HFFc6 (cell line): ENCODE results near the gene NECTIN1. TPM values are rescaled to one million over a fixed set of nuclear protein-coding genes. Genes with fewer than 3 reads are reported as not detected.

Source experiments
- DNase-seq: peaks from one replicate; pipeline ENCODE4 v3.0.0-alpha.2; 2018
- H3K27ac Mint-ChIP-seq: 2 replicates; pipeline ENCODE4 v1.8.0; 2020; ENCODE audit warnings: mild to moderate bottlenecking, mixed read lengths
- H3K27me3 Mint-ChIP-seq: 2 replicates; pipeline ENCODE4 v1.8.0; 2021; ENCODE audit warnings: mild to moderate bottlenecking, moderate library complexity, mixed read lengths; ENCODE audit not compliant: insufficient read depth
- H3K36me3 Mint-ChIP-seq: 2 replicates; pipeline ENCODE4 v1.8.0; 2021; ENCODE audit warnings: low read depth, mixed read lengths
- H3K4me1 Mint-ChIP-seq: 2 replicates; pipeline ENCODE4 v1.8.0; 2020; ENCODE audit warnings: low read depth, mixed read lengths
- H3K4me3 Mint-ChIP-seq: 2 replicates; pipeline ENCODE4 v1.8.0; 2020; ENCODE audit warnings: mild to moderate bottlenecking, moderate library complexity, mixed read lengths
- H3K9me3 Mint-ChIP-seq: 2 replicates; pipeline ENCODE4 v1.8.0; 2020; ENCODE audit warnings: mild to moderate bottlenecking, mixed read lengths
- total RNA-seq, 6 experiments: library from RNA; stranded (reverse); fragmentation: NEBNext Ultra II Directional; extraction: Animal tissue kit (Norgen Biotek cat#: 25700); gene quantifications; 2 replicates in 1 of 6; 3 replicates in 5 of 6; pipeline ENCODE4 v1.2.3, GENCODE V29; 2021
- TF ChIP-seq, protein P1 (sequence below): fragments of 200-600 bp; sonication (generic); IDR thresholded peaks from 2 replicates; pipeline ENCODE4 v1.5.0; 2021; ENCODE audit warnings: antibody characterized with exemption, mild to moderate bottlenecking

The NECTIN1 gene
- total RNA-seq, 6 experiments from 2014 or later = 4.1 to 7.9 (median 6.6) TPM

GRCh38 chr11:119629834-119630624 is 99.0 kb downstream of the NECTIN1 start:
- Mint-ChIP-seq H3K4me1 (no peaks in the 10 kb centered on the region), H3K36me3 (no peaks in the 10 kb centered on the region), H3K27ac (no peak overlapping the region), H3K27me3 (peaks cover 50% of the 10 kb centered on the region), H3K9me3 (no peaks in the 10 kb centered on the region), H3K4me3 (no peak overlapping the region)
- TF ChIP-seq, protein P1, sequence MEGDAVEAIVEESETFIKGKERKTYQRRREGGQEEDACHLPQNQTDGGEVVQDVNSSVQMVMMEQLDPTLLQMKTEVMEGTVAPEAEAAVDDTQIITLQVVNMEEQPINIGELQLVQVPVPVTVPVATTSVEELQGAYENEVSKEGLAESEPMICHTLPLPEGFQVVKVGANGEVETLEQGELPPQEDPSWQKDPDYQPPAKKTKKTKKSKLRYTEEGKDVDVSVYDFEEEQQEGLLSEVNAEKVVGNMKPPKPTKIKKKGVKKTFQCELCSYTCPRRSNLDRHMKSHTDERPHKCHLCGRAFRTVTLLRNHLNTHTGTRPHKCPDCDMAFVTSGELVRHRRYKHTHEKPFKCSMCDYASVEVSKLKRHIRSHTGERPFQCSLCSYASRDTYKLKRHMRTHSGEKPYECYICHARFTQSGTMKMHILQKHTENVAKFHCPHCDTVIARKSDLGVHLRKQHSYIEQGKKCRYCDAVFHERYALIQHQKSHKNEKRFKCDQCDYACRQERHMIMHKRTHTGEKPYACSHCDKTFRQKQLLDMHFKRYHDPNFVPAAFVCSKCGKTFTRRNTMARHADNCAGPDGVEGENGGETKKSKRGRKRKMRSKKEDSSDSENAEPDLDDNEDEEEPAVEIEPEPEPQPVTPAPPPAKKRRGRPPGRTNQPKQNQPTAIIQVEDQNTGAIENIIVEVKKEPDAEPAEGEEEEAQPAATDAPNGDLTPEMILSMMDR = no peak
- DNase-seq = no peak

GRCh38 chr11:119629085-119629484 is 99.9 kb downstream of the NECTIN1 start:
- peaks cover 40% of the 10 kb centered on the region for H3K27me3 Mint-ChIP-seq
- no peaks in the 10 kb centered on the region for H3K36me3 Mint-ChIP-seq
- H3K9me3 Mint-ChIP-seq = no peaks in the 10 kb centered on the region
- no peaks in the 10 kb centered on the region for H3K4me1 Mint-ChIP-seq
- TF ChIP-seq, protein P1 = no peak
- no peak overlapping the region for H3K27ac Mint-ChIP-seq
- no peak for DNase-seq
- H3K4me3 Mint-ChIP-seq = no peak overlapping the region

DNA sequence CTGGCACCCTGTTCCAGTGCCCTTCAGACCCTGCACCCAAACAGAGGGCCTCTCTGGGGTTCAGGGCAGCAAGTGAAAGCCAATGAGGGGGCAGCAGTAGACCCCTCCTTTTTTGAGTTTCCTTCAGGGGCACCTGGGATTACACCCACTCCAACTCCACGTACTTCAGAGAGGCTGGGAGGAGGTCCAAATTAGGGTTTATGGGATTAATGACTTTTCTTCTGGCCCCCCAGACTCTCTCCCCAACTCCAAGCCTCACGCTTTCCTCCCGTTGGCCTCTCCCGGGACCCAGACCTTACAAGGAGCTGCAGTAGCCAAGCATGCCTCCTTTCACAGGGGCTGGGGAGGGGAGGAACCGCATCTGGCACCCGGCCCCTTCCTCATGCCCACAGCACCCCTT is 101.7 kb downstream of the NECTIN1 start:
- Mint-ChIP-seq H3K36me3 (no peaks in the 10 kb centered on the region), H3K4me3 (no peak overlapping the region), H3K9me3 (no peaks in the 10 kb centered on the region), H3K27ac (no peak overlapping the region), H3K4me1 (no peaks in the 10 kb centered on the region), H3K27me3 (peaks cover 42% of the 10 kb centered on the region)
- TF ChIP-seq, protein P1 = no peak
- no peak for DNase-seq

GRCh38 chr11:119626871-119627270 is 102.1 kb downstream of the NECTIN1 start:
- no peaks in the 10 kb centered on the region for H3K36me3 Mint-ChIP-seq
- peaks cover 43% of the 10 kb centered on the region for H3K27me3 Mint-ChIP-seq
- H3K9me3 Mint-ChIP-seq = no peaks in the 10 kb centered on the region
- TF ChIP-seq, protein P1 = no peak
- no peak for DNase-seq
- H3K4me3 Mint-ChIP-seq = no peak overlapping the region
- H3K27ac Mint-ChIP-seq = no peak overlapping the region
- H3K4me1 Mint-ChIP-seq = no peaks in the 10 kb centered on the region

DNA sequence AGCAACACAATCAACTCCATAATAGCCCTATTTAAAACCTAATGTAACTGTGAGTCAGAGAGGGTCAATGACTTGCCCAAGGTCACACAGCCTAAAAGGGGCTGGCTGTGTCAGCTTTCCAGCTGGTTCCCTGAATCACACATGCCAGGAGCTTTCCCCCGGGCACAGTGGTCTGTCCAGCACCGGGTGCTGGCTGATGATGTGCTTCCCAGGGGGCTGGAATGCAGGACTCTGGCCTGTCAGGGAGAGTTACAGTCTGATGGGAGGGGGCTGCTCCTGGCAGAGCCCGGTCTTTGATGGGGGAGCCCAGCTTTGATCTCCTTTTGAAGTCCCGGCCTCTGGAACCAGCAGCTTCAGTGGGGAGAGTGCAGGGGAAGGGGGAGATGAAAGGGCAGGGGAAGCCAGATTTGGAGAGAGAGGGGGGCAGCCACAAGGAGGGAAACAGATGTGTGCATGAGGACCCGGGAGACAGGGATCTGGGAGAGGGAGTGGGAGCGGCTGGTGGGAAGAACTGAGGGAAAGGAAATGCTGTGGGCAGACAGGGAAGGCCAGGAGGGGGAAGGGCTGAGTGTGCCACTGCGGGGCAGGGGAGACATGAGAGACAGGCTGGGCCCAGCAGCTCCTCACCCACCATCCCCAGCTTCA is 102.7 kb downstream of the NECTIN1 start:
- TF ChIP-seq, protein P1 = no peak
- Mint-ChIP-seq H3K27me3 (peaks cover 49% of the 10 kb centered on the region), H3K4me1 (no peaks in the 10 kb centered on the region), H3K27ac (no peak overlapping the region), H3K4me3 (no peak overlapping the region), H3K36me3 (no peaks in the 10 kb centered on the region), H3K9me3 (no peaks in the 10 kb centered on the region)
- DNase-seq = no peak
